Frontal cortex (tissue), 4 donors: Measurements from ENCODE around the gene RCAN3. TPM values are rescaled to one million over a fixed set of nuclear protein-coding genes. Genes with fewer than 3 reads are reported as not detected.
A peak's percentile ranks its signal among the peaks of the same experiment; 100 is the strongest.
"Not testable (repeated sequence)": the region's sequence is repeated elsewhere in the genome, so short reads cannot be mapped to it uniquely, and the experiment has no call there.

Experiments
- DNase-seq, 2 donors: peaks; one replicate each; pipeline ENCODE4 v3.0.0; 2012; ENCODE audit warnings: low spot score in 2 of 2
- FAIRE-seq: peaks from 2 replicates; lab custom pipeline; 2012; peaks lifted over from hg19 to GRCh38; lab: Jason Lieb, UNC
- total RNA-seq: library from RNA; depleted of rRNA; stranded (reverse); fragments of >200 nt; gene quantifications from one replicate; pipeline ENCODE4 v1.2.3, GENCODE V29; 2014
- donor health status: control.
- donor health status: control.
- donor health status: control.

RCAN3 gene
- total RNA-seq, 1 donor from 2014 or later: 16.3 TPM

GRCh38 chr1:24541711-24542346 lies 39.2 kb downstream of the RCAN3 start:
- no peak for FAIRE-seq

GRCh38 chr1:24544239-24544638 lies 41.6 kb downstream of the RCAN3 start:
- no peak for FAIRE-seq

More at GRCh38 chr1:24541711-24542346, 39.2 kb downstream of the RCAN3 start:
- DNase-seq: no peak

DNA sequence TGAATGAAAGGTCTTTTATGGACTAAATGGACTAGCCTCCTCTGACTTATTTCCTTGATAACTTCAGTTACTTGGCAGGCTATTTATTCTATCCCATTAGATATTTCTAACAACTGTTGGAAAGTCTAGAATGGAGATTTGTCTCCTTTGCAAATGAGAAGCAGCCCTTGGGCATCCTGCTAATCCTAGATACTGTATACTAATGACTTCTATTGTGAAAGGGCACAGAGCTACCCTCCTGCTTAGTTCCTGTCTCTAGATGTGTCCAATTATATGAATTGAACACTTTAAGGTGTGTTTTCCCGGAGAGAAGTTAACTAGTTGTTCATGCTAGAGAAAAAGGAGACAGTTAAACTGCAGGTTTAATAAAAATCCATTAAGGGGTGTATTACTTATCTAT lies 43.0 kb downstream of the RCAN3 start:
- no peak for FAIRE-seq
- no peak for DNase-seq

More at GRCh38 chr1:24544239-24544638, 41.6 kb downstream of the RCAN3 start:
- no peak for DNase-seq

GRCh38 chr1:24547195-24547594 lies 44.6 kb downstream of the RCAN3 start:
- no peak for FAIRE-seq
- no peak for DNase-seq

DNA sequence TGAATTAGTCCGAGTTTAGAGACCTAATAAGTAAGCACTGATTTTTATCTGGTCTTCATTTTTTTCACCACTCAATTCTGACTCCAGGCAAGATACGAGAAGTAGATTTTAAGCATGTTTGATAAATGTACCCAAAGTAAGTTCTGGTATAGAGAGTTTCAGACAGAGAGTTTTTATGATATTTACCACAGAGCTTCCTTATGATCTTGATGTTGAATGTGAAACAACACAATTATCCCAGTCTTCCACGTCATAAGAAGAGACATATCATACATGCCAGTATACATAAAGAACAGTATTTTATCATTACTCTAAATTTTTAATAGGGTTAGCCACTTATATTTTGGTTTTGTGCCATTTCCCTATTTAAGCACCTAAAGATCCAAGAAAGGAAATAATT lies 45.4 kb downstream of the RCAN3 start:
- no peak for DNase-seq
- no peak for FAIRE-seq

- DNase-seq, FAIRE-seq: not testable (repeated sequence)
Observed at GRCh38 chr1:24549210-24549609, 46.6 kb downstream of the RCAN3 start.

GRCh38 chr1:24551290-24551959 lies 48.8 kb downstream of the RCAN3 start:
- no peak for DNase-seq
- FAIRE-seq: no peak

GRCh38 chr1:24551960-24552571 lies 49.4 kb downstream of the RCAN3 start:
- DNase-seq (no peak), FAIRE-seq (no peak)

GRCh38 chr1:24553931-24554330 lies 51.3 kb downstream of the RCAN3 start:
- no peak for DNase-seq
- no peak for FAIRE-seq

GRCh38 chr1:24554714-24555113 lies 52.1 kb downstream of the RCAN3 start:
- no peak for DNase-seq
- no peak for FAIRE-seq

DNA sequence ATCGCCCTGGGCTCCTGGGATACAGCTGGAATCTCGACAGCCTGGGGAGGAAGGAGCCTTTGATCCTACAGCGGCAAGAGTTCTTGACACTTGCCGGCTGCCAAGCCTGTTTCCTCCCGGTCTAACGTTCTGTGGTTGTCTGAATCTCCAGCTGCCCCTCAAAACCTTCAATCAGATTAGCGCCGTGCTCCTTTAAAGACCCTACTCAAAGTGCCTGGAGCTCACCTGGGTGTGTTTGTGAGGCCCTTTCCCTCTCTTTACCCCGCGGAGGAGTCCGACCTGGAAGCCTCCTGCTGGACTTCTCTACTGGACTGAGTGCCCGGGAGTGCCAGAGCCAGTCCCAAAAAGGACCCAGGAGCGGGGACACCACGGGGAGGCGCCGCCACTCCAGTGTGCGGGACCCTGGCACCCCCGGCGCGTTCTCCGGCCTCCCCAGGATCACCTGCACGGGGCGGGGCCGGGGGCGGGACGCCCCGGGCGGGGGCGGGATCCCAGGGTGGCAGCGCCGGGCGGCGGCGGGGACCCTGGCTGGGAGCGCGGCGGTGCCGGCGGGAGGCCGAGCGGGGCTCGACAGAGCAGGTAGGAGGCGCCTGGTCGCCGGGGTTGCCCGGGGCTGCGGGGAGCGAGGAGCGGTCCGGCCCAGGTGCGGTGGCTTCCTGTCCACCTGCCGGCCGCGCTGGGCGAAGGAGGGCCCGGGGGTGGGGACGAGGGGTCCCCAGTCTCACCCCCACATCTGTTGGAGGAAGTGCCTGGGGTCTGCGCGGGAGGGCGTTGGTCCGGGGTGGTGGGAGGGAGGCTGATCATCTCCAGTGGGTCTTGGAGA lies 53.2 kb downstream of the RCAN3 start, which contains the start of gene NCMAP:
Gene NCMAP, plus strand, starts transcription at position 497 of the 823 bp plus-strand sequence. CDS start 39,344 bp downstream, outside the sequence.
- no peak for DNase-seq
- no peak for FAIRE-seq

DNA sequence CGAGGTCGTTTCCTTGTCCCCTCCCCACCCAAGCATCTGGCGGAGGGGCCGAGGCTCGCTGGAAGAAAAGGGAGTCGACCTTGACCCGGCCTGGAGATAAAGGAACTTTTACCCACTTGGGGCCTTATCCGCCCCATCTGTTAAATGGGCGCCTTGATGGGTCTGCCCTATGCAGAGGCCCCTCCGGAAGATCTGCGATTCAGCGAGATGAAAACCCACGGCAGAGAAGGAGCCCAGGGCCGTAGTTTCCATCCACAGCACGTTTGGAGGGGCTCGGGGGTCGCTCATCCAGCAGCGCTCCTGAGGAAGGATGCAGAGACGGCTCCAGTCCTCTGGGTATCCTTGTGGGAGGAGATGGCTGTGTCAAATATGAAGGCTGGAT lies 53.8 kb downstream of the RCAN3 start:
- FAIRE-seq (no peak), DNase-seq (no peak)

GRCh38 chr1:24557220-24557619 lies 54.6 kb downstream of the RCAN3 start:
- DNase-seq: no peak
- no peak for FAIRE-seq

- DNase-seq (no peak), FAIRE-seq (no peak)
Observed at GRCh38 chr1:24557711-24558131, 55.1 kb downstream of the RCAN3 start.

- DNase-seq: no peak
- no peak for FAIRE-seq
Observed at GRCh38 chr1:24558455-24558854, 55.8 kb downstream of the RCAN3 start.

GRCh38 chr1:24558902-24559791 lies 56.5 kb downstream of the RCAN3 start:
- DNase-seq: peak; percentile 53 to 54
- no peak for FAIRE-seq

GRCh38 chr1:24560361-24560760 lies 57.7 kb downstream of the RCAN3 start:
- DNase-seq: no peak
- no peak for FAIRE-seq

DNA sequence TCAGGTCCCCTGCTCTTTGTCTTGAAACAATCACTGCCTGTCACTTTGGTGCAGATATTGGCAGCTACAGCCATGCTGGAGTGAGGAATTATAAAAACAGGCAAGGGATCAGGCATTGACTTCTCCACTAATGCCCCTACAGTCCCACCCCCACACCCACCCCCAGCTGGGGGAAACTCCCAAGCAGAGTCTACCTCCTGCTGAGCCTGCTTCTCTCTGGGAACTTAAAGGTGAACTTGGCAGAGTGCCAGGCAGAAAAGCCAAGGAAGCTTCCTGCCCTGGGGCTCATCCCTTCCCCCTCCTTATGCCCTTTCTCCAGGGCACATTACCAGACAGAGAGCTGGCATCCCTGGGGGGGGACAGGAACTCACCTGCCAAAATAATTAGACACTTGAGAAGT lies 60.0 kb downstream of the RCAN3 start:
- FAIRE-seq: no peak
- DNase-seq: no peak

GRCh38 chr1:24564695-24565094 lies 62.1 kb downstream of the RCAN3 start:
- FAIRE-seq: no peak
- DNase-seq: no peak
